K562 treated with DMSO at 1 percent for 4 hours (cell line): ENCODE results near the gene OR8D4. TPM values are rescaled to one million over a fixed set of nuclear protein-coding genes. Genes with fewer than 3 reads are reported as not detected.

Experiments
- total RNA-seq: library from RNA; unstranded; fragments of 300-600 nt; gene quantifications from 2 replicates; pipeline ENCODE4 v1.2.3, GENCODE V29; 2022; ENCODE audit not compliant: insufficient read depth

Gene OR8D4
- not detected in 2 replicates for total RNA-seq

DNA sequence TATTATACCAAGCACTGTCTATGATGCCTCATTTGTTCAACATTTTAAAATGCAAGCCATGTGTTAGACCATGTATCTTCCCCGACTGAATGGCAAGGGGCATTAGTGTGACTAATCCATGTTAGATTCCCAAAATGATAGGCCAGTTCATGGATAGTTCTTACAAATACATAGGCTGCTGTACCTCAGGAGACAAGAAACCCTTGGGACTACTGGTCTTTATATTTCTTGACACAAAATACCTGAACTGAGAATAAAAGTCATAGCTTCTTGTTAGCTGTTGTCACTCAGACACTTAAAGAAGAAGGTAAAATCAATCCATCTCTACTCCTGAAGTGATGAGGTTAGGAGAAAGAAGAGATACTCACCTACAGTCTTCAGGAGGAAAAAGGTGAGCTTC, at the start of gene OR8D4:
OR8D4 (plus strand) TSS at position 301 of the 400 bp plus-strand sequence. CDS start 4,265 bp downstream, outside the sequence.

DNA sequence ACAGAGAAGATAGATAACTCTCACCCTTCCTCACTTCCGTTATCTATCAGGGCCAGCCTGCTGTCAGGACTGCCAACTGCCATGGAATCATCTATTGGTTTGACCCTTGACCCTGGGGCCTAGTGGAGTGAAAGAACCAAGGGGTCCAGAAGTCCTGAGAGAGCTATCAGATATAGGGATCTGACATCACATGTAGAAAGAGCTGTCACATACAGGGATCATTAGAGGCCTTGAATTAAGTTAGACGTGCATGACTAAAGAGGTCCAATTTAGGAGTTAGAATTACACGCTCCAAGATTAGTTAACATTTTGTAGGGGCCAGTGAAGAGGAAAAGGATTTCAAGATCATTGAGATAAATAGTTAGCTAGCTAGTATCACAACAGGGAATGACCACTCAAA, 16.4 kb upstream of the OR8D4 start, which contains the start of gene TMEM225:
TMEM225 (minus strand) TSS at position 101 of the 400 bp plus-strand sequence. CDS start 245 bp downstream, outside the sequence.

DNA sequence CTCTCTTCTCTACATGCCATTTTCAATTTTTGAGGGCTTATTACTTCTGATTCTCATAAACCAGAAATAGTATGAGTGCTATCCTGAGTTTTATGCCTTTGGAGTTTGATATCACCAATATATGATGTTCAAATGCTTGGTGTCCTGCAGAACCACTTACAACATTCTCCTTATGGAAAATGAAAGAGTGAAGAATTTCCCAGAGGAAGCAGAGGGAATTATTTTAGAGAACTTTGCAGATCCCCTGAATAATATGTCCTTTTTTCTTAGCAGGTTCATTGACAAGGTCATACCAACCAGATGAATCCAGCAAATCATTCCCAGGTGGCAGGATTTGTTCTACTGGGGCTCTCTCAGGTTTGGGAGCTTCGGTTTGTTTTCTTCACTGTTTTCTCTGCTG, 37.4 kb downstream of the OR8D4 start, which contains the start of gene OR4D5:
OR4D5 (plus strand) TSS at position 301 of the 400 bp plus-strand sequence; CDS start at position 301, 0 bp downstream.

DNA sequence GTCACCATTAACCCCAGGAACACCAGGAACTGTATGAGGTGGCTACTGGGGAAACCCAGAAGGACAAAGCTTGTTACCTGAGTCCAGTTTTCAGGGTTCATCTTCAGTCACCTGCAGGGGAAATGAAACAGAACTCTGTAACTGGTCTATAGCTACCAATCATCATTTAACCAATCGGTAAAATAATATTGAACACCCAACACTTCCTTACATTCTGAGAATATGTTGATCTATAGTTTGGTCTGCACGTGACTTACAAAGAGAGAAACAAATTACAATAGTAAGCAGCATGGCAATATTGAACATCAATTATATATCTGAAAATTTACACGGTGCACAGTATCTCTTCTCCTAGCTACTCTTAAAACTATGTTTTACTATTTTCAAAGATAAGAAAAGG, 41.8 kb downstream of the OR8D4 start, which contains the start of gene OR6T1:
OR6T1 (minus strand) TSS at position 101 of the 400 bp plus-strand sequence; CDS start at position 101, 0 bp downstream.

Other genes with a start within 250 kb of the OR8D4 start
- gene SCN3B, start 247.5 kb upstream of the OR8D4 start, total RNA-seq = not detected in 2 replicates
- gene ZNF202, start 160.5 kb upstream of the OR8D4 start, total RNA-seq = 2.8 and 4.9 TPM in 2 replicates
- gene OR6X1, start 147.6 kb upstream of the OR8D4 start, total RNA-seq = not detected in 2 replicates
- not detected in 2 replicates for gene OR6M1, start 95.8 kb upstream of the OR8D4 start, total RNA-seq
- not detected in 2 replicates for gene TMEM225, start 16.5 kb upstream of the OR8D4 start, total RNA-seq
- gene OR4D5, start 37.5 kb downstream of the OR8D4 start, total RNA-seq = not detected in 2 replicates
- not detected in 2 replicates for gene OR6T1, start 41.7 kb downstream of the OR8D4 start, total RNA-seq
- not detected in 2 replicates for gene OR10S1, start 75.6 kb downstream of the OR8D4 start, total RNA-seq
- not detected in 2 replicates for gene OR10G6, start 93.0 kb downstream of the OR8D4 start, total RNA-seq
- gene OR10G4, start 110.8 kb downstream of the OR8D4 start, total RNA-seq = not detected in 2 replicates
- not detected in 2 replicates for gene OR10G9, start 120.8 kb downstream of the OR8D4 start, total RNA-seq
- gene OR10G8, start 124.6 kb downstream of the OR8D4 start, total RNA-seq = not detected in 2 replicates
- gene OR10G7, start 139.2 kb downstream of the OR8D4 start, total RNA-seq = not detected in 2 replicates
- gene VWA5A, start 213.3 kb downstream of the OR8D4 start, total RNA-seq = 11.6 and 13.9 TPM in 2 replicates